Measurements from ENCODE around the gene CACUL1.

- TF ChIP-seq CTCF (IDR thresholded peaks at IDR 0.05): no peak
- no peak for TF ChIP-seq POLR2A (IDR thresholded peaks at IDR 0.05)
- TF ChIP-seq EP300 (IDR thresholded peaks at IDR 0.05): no peak
- no peak for TF ChIP-seq POLR2AphosphoS5 (IDR thresholded peaks at IDR 0.05)
These were observed 9.7 kb downstream of the CACUL1 start for GRCh38 chr10:118745056-118745455.

Measured in sigmoid colon (tissue), 4 donors.